ENCODE data around the gene ZEB1. TPM values are rescaled to one million over a fixed set of nuclear protein-coding genes. Genes with fewer than 3 reads are reported as not detected.

ZEB1 gene
- total and polyA plus RNA-seq, 2 of the 8 experiments (the other 6 are each of a cell fraction or from before 2014, with no cell fraction given), result 0.08 to 0.15 TPM

GRCh38 chr10:31458974-31459373, 140.0 kb downstream of the ZEB1 start (continued):
- TF ChIP-seq CHD7 (IDR thresholded peaks at IDR 0.05; ENCODE audit: insufficient replicate concordance, low read length) (no peak), CTCF (IDR thresholded peaks at IDR 0.05; ENCODE audit: control extremely low read depth in 1 of 3, insufficient read depth in 1 of 3, low read depth in 1 of 3, low read length in 3 of 3) (no peak), GABPA (IDR thresholded peaks at IDR 0.05; ENCODE audit: borderline replicate concordance, insufficient read depth, low read length) (no peak), ATF3 (IDR thresholded peaks at IDR 0.05; ENCODE audit: insufficient read depth, low read depth, low read length) (no peak), SIN3A (conservative IDR thresholded peaks at IDR 0.05 in 1 of 2, IDR thresholded peaks at IDR 0.05 in 1 of 2; ENCODE audit: low read depth in 1 of 2, low read length in 2 of 2) (no peak), CHD1 (IDR thresholded peaks at IDR 0.05; ENCODE audit: low read depth, low read length) (no peak), POLR2A (IDR thresholded peaks at IDR 0.05; ENCODE audit: control extremely low read depth in 1 of 2, low read depth in 2 of 2, low read length in 2 of 2) (no peak)
